Measurements from ENCODE around the gene COQ8B. TPM values are rescaled to one million over a fixed set of nuclear protein-coding genes. Genes with fewer than 3 reads are reported as not detected.
"Not testable (repeated sequence)": the region's sequence is repeated elsewhere in the genome, so short reads cannot be mapped to it uniquely, and the experiment has no call there.

Gene COQ8B
- total RNA-seq (2014; rRNA removed; shearing (Covaris generic)), result 57.2 and 71.3 TPM in 2 replicates

DNA sequence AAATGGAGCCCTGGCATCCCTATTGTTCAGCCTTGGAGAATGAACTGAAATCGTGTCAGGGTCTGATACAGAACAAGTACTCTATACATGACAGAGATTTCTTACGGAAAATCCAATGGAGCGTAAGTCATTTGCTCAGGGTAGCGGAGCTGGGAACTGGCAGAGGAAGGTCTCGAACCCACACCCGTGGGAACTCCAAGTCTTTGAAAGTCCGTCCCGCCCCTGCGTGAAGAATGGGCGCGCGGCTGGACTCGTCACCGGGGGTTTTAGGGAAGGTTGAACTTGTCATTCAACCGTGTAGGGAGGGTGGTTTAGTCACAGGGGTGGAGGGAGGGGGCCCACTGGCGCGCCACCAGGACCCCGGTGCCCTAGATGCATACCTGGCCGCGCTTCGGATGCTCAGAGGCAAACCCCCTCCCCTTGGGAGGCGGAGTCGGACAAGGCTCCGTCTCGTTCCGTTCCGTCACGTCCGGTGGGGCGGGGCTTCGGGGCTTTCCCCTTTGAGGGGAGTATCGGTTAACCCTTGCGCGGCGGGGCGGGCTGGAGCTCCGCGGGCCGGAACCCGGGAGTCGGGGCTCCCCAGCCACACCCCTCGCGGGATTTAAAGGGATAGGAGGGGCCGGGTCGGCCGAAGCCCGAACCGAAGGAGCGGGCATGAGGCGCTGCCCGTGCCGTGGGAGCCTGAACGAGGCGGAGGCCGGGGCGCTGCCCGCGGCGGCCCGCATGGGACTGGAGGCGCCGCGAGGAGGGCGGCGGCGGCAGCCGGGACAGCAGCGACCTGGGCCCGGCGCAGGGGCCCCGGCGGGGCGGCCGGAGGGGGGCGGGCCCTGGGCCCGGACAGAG is at the start of gene COQ8B, which contains the start of gene ITPKC:
COQ8B (minus strand) TSS at position 405 of the 843 bp plus-strand sequence. CDS start 2,254 bp downstream, outside the sequence.
ITPKC (plus strand) TSS at position 631 of the 843 bp plus-strand sequence; CDS start at position 655, 24 bp downstream.
- peak; percentile 100 for DNase-seq (ENCODE audit: low spot score)

DNA sequence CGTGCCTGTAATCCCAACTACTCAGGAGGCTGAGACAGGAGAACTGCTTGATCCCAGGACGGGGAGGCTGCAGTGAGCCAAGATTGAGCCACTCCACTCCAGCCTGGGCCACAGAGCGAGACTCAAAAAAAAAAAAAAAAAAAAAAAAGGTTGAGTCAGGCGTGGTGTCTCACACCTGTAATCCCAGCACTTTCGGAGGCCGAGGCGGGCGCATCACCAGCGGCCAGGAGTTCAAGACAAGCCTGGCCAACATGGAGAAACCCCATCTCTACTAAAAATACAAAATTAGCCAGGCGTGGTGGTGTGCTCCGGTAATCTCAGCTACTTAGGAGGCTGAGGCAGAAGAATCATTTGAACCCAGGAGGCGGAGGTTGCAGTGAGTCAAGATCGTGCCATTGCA is 49.7 kb upstream of the COQ8B start:
- DNase-seq (ENCODE audit: low spot score), result not testable (repeated sequence)

DNA sequence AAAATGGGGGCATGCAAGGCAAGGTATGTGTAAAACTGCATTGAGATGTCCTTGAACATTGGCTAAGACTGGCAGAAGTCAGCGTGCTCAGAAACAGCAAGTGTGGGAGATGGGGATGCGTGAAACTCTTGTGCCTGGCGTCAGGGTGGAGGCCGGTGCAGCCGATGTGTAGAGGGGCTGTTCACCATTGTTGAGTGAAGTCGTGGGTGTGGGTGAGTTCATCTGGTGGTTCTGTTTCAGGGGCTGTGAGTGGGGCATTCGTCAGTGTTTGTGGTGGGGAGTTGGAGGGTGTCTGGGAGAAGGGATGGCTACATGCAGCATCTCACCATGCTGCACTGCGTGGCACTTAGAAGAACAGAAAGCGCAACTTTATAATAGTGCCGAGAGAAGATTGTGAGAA is 47.3 kb upstream of the COQ8B start:
- DNase-seq (ENCODE audit: low spot score), result no peak

DNA sequence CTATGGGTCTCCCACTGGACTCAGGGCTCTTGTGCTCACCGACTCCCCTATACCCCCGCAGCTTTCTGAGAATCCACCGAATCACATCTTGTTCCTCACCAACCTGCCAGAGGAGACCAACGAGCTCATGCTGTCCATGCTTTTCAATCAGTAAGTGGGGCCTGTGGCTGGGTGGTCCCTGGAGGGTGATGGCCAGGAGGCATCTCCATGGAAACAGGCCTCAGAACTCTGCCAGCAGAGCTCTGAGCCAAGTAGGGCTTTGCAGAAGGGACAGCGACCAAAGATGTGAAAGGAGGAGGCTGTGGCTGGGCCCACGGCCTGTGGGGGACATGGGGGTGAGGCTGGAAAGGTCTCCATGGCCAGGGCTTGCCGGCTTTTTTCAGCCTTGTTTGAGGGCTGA is 46.8 kb upstream of the COQ8B start:
- no peak for DNase-seq (ENCODE audit: low spot score)

- no peak for DNase-seq (ENCODE audit: low spot score)
Measured at GRCh38 chr19:40762754-40763470, 46.2 kb upstream of the COQ8B start.

DNA sequence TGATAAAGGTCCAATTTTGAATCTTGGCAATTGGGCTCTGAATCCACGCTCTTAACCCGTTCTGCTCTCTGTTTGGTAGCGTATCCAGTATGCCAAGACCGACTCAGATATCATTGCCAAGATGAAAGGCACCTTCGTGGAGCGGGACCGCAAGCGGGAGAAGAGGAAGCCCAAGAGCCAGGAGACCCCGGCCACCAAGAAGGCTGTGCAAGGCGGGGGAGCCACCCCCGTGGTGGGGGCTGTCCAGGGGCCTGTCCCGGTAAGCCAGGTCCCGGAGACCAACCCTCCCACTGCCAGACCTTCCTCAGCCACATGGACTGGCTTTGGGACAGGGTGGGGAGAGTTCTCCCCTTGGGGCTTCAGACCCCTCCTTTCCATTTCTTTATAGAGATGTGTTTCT is 42.7 kb upstream of the COQ8B start:
- DNase-seq (ENCODE audit: low spot score), result no peak

- DNase-seq (ENCODE audit: low spot score), result no peak
Measured at GRCh38 chr19:40758491-40758890, 41.8 kb upstream of the COQ8B start.

DNA sequence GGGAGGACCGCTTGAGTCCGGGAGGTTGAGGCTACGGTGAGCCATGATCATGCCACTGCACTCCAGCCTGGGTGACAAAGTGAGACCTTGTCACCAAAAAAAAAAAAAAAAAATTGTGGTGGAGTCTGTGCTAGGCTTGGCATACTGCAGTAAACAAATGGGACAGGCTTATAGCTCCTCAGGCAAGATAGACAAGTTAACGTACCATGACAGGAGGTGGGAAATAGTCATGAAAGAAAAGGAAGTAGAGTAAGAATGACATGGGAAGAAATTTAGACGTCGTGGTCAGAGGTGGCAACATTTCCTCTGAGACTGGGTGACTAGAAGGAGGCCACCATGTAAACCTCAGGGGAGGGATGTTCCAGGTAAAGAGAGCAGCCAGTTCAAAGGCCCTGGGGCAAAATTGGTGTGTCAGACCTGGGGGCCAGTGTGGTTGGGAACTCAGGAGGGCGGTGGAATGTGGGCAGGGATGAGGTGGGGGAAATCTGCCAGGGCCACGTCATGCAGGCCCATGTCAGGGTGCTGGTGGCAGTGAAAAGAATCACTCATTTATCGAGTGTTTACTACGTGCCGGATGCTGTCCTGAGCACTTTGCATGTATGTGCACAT is 39.9 kb upstream of the COQ8B start:
- no peak for DNase-seq (ENCODE audit: low spot score)

DNA sequence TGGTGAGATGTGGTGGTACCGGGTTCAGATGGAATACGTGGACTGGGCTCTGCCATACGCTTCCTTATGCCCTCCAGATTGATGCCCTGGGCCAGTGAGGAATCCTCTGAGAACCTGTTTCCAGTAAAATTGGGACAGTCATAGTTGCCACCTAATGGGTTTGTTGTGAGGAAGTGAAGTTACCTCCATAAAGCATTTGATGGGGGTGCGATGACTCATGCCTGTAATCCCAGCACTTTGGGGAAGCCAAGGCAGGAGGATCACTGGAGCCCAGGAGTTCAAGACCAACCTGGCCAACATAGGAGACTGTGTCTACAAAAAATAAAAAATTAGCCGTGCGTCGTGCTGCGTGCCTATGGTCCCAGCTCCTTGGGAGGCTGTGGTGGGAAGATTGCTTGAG is 39.1 kb upstream of the COQ8B start:
- DNase-seq (ENCODE audit: low spot score), result no peak

- DNase-seq (ENCODE audit: low spot score), result no peak
Measured at GRCh38 chr19:40755248-40755624, 38.5 kb upstream of the COQ8B start.

DNA sequence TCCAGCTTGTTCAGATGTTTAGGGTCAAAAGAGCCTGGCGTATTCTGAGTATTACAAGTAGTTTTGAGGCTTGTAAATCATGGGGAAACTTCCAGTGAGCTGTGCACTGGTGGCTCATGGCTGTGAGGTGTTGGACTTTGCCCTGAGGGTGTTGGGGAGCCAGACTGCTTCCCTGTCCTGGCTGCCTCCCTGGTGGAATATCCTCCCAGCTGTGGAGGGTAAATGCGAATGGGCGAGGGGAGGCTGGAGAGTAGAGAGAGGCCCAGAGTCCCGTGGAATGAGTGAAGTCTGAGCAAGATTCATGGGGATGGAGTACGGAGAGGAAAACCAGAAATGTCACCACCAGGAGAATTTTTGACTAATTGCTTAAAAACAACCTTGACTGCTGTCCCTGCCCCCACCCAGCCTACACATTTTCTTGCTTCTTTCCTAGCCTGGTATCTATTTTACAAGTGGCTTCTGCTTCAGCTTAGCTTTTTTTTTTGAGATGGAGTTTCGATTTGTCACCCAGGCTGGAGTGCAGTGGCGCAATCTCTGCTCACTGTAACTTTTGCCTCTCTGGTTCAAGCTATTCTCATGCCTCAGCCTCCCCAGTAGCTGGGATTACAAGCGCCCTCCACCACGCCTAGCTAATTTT is 38.0 kb upstream of the COQ8B start:
- peak; percentile 82 for DNase-seq (ENCODE audit: low spot score)

GRCh38 chr19:40752257-40752781 is 35.6 kb upstream of the COQ8B start:
- DNase-seq (ENCODE audit: low spot score), result no peak

DNA sequence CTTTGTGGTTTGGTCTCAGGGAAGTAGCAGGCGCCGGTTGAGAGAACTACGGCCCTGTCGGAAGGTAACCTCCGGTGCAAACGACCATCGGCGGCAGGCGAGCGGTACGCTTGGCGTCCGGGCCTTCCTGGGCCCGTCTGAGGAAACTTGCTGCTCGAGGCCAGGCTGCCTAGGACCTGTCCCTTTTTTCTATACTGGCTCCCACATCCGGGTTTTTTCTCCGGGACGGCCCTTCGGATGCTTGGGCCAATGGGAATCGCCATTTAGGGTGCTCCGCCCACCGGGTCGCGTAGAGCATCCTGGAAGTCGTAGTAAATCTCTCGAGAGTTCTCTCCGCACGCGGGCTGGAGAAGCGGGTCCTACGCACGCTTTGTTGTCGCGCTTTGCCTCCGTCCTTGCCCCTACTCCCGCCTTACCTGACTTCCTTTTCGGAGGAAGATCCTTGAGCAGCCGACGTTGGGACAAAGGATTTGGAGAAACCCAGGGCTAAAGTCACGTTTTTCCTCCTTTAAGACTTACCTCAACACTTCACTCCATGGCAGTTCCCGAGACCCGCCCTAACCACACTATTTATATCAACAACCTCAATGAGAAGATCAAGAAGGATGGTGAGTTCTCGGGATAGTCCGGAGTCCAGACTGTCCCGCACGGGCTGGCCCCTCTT is 34.3 kb upstream of the COQ8B start, which contains the start of gene SNRPA:
SNRPA (plus strand) TSS at position 330 of the 664 bp plus-strand sequence; CDS start at position 536, 206 bp downstream.
- peak; percentile 100 for DNase-seq (ENCODE audit: low spot score)

- DNase-seq (ENCODE audit: low spot score), result peak; percentile 100
Measured at GRCh38 chr19:40750058-40750873, 33.6 kb upstream of the COQ8B start, which contains the start of gene ACTMAP. ACTMAP (minus strand) TSS chr19:40750477; CDS start chr19:40749803, 674 bp downstream.

GRCh38 chr19:40747536-40747935 is 30.9 kb upstream of the COQ8B start:
- no peak for DNase-seq (ENCODE audit: low spot score)

- no peak for DNase-seq (ENCODE audit: low spot score)
Measured at GRCh38 chr19:40745402-40745780, 28.7 kb upstream of the COQ8B start.

DNA sequence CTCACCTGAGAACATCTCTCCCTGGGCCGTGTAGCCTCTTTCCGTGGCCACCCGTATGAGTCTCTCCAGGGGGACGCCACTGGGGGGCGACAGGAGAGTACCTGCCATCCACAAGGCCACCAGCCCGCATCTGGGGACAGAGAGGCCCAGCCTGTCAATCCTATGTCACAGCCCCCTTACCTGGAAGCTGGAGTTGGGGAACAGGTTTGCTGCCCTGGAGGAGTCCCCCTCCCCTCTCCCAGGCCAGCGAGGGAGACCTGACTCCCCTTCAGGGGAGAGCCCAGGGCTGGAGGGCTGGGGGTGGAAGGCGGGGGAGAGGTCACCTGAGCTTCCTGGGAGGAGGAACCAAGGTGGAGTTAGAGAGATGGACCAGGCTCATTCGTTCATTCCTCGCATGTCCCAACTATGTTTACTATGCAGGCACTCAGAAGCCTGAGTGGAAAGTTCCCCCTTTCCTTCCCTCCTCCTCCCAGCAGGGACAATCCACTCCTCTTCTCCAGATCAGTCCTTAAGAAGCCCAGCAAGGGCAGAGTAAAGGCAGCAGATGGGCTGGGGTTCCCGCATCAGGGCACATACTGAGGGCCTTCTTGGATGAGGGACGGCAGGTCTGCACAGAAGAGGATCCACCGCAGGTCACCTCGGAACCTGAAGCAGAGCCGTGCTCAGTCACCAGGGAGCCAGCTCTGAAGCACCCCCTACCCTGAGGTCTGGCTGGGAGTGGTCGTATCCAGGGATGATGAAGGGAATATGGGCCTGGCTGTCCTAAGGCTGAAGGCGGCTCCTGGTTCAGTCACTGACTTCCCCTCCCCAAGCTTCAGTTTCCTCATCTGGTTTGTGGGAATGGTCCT is 28.1 kb upstream of the COQ8B start:
- peak; percentile 35 for DNase-seq (ENCODE audit: low spot score)

DNA sequence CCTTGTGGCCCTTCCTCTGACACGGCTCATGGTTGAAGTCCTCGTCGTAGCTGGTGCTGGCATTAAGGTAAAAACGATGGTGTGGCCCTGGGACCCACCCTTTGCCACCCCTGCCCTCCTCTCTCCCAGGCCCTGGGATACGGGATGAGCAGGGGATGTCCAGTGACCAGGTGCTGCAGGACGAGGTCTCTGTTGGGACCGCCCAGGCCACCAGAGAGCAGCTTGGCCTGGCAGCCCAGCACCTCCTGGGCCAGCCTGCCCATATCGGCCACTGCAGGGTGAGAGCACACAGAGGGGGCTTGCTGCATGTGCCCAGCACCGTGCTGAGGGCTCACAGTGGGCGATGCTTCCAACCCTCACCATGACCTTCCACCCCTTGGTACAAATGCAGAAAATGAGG is 27.2 kb upstream of the COQ8B start:
- no peak for DNase-seq (ENCODE audit: low spot score)

- DNase-seq (ENCODE audit: low spot score), result no peak
Measured at GRCh38 chr19:40742886-40743285, 26.2 kb upstream of the COQ8B start.
